Measurements from ENCODE around the gene NME5. TPM values are rescaled to one million over a fixed set of nuclear protein-coding genes. Genes with fewer than 3 reads are reported as not detected.
A peak's percentile ranks its signal among the peaks of the same experiment; 100 is the strongest.

The NME5 gene
- total and polyA plus RNA-seq, 2 of the 8 experiments (the other 6 are each of a cell fraction or from before 2014, with no cell fraction given), result 0.48 to 0.89 TPM

- Histone ChIP-seq H3K79me2 (ENCODE audit: control insufficient read depth in 1 of 2, insufficient read depth in 2 of 2, low read length in 2 of 2) (no peaks in the 10 kb centered on the region), H3K23ac (ENCODE audit: insufficient read length) (no peak within 1 kb of the TSS), H4K91ac (replicated peaks; ENCODE audit: insufficient read length, low read length) (no peak within 1 kb of the TSS), H2BK12ac (ENCODE audit: low read depth, low read length) (no peak within 1 kb of the TSS; the same call in 1 of the 2 replicates), H3K36me3 (ENCODE audit: control insufficient read depth in 2 of 4, insufficient read depth in 4 of 4, low read length in 3 of 4) (no peaks in the 10 kb centered on the region), H3K9ac (replicated peaks in 1 of 4; ENCODE audit: extremely low read depth in 1 of 4, low read depth in 3 of 4, low read length in 3 of 4) (no peak within 1 kb of the TSS), H3K9me3 (ENCODE audit: insufficient read depth in 2 of 2, low read depth in 1 of 2, low read length in 1 of 2) (no peaks in the 10 kb centered on the region), H2BK120ac (replicated peaks; ENCODE audit: low read depth, low read length) (no peak within 1 kb of the TSS), H3K4ac (replicated peaks; ENCODE audit: insufficient read length, low read depth, low read length) (no peak within 1 kb of the TSS), H3K18ac (ENCODE audit: extremely low read depth, low read length) (peak within 1 kb of the TSS; percentile 68; the same call in 1 of the 2 replicates), H3K4me2 (ENCODE audit: insufficient read depth in 1 of 2, low read depth in 2 of 2, low read length in 2 of 2) (no peak within 1 kb of the TSS; a peak in 2 of 4 replicates), H2AFZ (ENCODE audit: low read length) (peak within 1 kb of the TSS; percentile 88), H2BK15ac (ENCODE audit: low read length) (no peak within 1 kb of the TSS), H2BK5ac (ENCODE audit: low read depth, low read length) (no peak within 1 kb of the TSS), H3K4me3 (ENCODE audit: extremely low read depth in 1 of 4, insufficient read depth in 2 of 4, low read depth in 3 of 4, low read length in 4 of 4) (no peak within 1 kb of the TSS), H3K4me1 (replicated peaks in 1 of 4; ENCODE audit: control insufficient read depth in 3 of 4, insufficient read depth in 4 of 4, low read length in 3 of 4) (peaks cover 0 to 7% (median 2%) of the 10 kb centered on the region in 4 experiments; a peak in 4 of 7 replicates), H4K20me1 (replicated peaks in 1 of 2; ENCODE audit: control insufficient read depth in 1 of 2, insufficient read depth in 2 of 2, low read length in 2 of 2) (peaks cover 0 to 2% of the 10 kb centered on the region in 2 experiments), H3K79me1 (ENCODE audit: low read depth, low read length) (no peaks in the 10 kb centered on the region), H3K27me3 (replicated peaks in 1 of 4; ENCODE audit: control insufficient read depth in 3 of 4, extremely low read depth in 1 of 4, insufficient read depth in 3 of 4, low read length in 3 of 4) (peaks cover 0 to 6% (median 3%) of the 10 kb centered on the region in 4 experiments; a peak in 5 of 7 replicates), H2BK20ac (ENCODE audit: low read length) (no peak within 1 kb of the TSS), H4K5ac (ENCODE audit: insufficient read length, low read depth, low read length) (no peak within 1 kb of the TSS), H3K56ac (replicated peaks; ENCODE audit: insufficient read length, low read depth, low read length) (no peak within 1 kb of the TSS), H3K23me2 (ENCODE audit: low read depth, low read length) (peaks cover 4% of the 10 kb centered on the region; the same call in 1 of the 2 replicates), H3K27ac (ENCODE audit: low read depth, low read length) (no peak within 1 kb of the TSS), H2AK5ac (ENCODE audit: low read depth, low read length) (no peak within 1 kb of the TSS), H3K14ac (ENCODE audit: insufficient read length) (no peak within 1 kb of the TSS), H4K8ac (ENCODE audit: extremely low read depth, insufficient read depth, low read length) (no peak within 1 kb of the TSS)
- ChIA-PET CTCF (ENCODE audit: partially characterized antibody) (interaction anchor here (1.1 to 15.7 kb wide), 10 partner anchors 7 to 57 kb away, joined by 3 to 288 read pairs (median 21); no protein-coding TSS in a partner anchor), POLR2A (ENCODE audit: partially characterized antibody) (no interaction called here)
- WGBS, 2 experiments (ENCODE audit: extremely low coverage in 1 of 2, insufficient coverage in 1 of 2, insufficient read length in 1 of 2, insufficient replicate concordance in 2 of 2, low coverage in 1 of 2, low lambda C conversion rate in 2 of 2, missing lambda C conversion rate in 1 of 2), result 57% methylated on average over 3 of the region's 5 CpGs; no CpG with 5 or more reads in 1 of the 2 experiments
- FAIRE-seq (no peak), DNase-seq (ENCODE audit: low read depth in 1 of 2, low spot score in 2 of 2) (no peak)
- TF ChIP-seq NRF1 (IDR thresholded peaks at IDR 0.05; ENCODE audit: low read depth, low read length) (no peak), SIRT6 (IDR thresholded peaks at IDR 0.05; ENCODE audit: low read length) (no peak), MAX (IDR thresholded peaks at IDR 0.05) (no peak), CBX8 (IDR thresholded peaks at IDR 0.05; ENCODE audit: borderline replicate concordance, low read depth, low read length) (no peak), CREB1 (IDR thresholded peaks at IDR 0.05) (no peak), SUZ12 (IDR thresholded peaks at IDR 0.05; ENCODE audit: low read length) (no peak), RAD21 (IDR thresholded peaks at IDR 0.05 in 1 of 2, conservative IDR thresholded peaks at IDR 0.05 in 1 of 2; ENCODE audit: low read depth in 2 of 2, low read length in 2 of 2) (no peak), TBP (IDR thresholded peaks at IDR 0.05; ENCODE audit: low read depth, low read length) (no peak), JUND (IDR thresholded peaks at IDR 0.05; ENCODE audit: low read length) (no peak), TCF12 (IDR thresholded peaks at IDR 0.05; ENCODE audit: low read depth, low read length) (no peak), MAFK (IDR thresholded peaks at IDR 0.05; ENCODE audit: low read depth, low read length) (no peak), CHD1 (IDR thresholded peaks at IDR 0.05; ENCODE audit: low read depth, low read length) (no peak), EGR1 (IDR thresholded peaks at IDR 0.05; ENCODE audit: borderline replicate concordance, low read depth, low read length) (no peak), USF2 (IDR thresholded peaks at IDR 0.05; ENCODE audit: low read length) (no peak)
Measured at GRCh38 chr5:138083702-138084101, 55.5 kb downstream of the NME5 start, which contains the start of gene WNT8A. WNT8A (plus strand) TSS chr5:138084033; CDS start chr5:138084128, 95 bp downstream.

All from H1 (cell line).